PFSK-1 (cell line): ENCODE results near the gene OCIAD1.

Source experiments
- POLR2AphosphoS5 ChIP-seq: IDR thresholded peaks from 2 replicates; pipeline ENCODE4 v1.6.1; 2012; ENCODE audit warnings: low read depth, mild to moderate bottlenecking, control low read depth, low read length, moderate library complexity
- TF ChIP-seq, protein P1 (sequence below), 2 experiments: IDR thresholded peaks; 2 replicates each; pipeline versions ENCODE4 v1.6.1 to v1.8.0; 2011 to 2012; ENCODE audit warnings: low read depth in 2 of 2, low read length in 2 of 2, control low read depth in 1 of 2, inconsistent platforms in 1 of 2, mild to moderate bottlenecking in 1 of 2, moderate library complexity in 1 of 2; ENCODE audit not compliant: insufficient read depth in 1 of 2

DNA sequence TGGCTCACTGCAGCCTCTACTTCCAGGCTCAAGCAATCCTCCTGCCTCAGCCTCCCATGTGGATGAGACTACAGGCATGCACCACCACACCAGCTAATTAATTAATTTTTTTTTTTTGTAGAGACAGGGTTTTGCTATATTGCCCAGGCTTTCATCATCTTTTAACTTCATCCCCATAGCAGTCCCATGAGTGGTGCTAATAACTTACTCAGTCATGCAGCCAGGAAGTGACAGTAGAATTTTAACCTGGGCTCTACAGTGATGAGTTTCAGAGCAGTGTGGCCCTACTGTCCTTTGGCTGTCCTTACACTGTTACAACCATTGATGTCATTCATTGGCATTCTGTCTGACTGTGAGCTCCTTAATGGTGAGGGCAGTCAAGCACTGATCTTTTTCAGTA is 79.6 kb downstream of the OCIAD1 start:
- TF ChIP-seq, protein P1, sequence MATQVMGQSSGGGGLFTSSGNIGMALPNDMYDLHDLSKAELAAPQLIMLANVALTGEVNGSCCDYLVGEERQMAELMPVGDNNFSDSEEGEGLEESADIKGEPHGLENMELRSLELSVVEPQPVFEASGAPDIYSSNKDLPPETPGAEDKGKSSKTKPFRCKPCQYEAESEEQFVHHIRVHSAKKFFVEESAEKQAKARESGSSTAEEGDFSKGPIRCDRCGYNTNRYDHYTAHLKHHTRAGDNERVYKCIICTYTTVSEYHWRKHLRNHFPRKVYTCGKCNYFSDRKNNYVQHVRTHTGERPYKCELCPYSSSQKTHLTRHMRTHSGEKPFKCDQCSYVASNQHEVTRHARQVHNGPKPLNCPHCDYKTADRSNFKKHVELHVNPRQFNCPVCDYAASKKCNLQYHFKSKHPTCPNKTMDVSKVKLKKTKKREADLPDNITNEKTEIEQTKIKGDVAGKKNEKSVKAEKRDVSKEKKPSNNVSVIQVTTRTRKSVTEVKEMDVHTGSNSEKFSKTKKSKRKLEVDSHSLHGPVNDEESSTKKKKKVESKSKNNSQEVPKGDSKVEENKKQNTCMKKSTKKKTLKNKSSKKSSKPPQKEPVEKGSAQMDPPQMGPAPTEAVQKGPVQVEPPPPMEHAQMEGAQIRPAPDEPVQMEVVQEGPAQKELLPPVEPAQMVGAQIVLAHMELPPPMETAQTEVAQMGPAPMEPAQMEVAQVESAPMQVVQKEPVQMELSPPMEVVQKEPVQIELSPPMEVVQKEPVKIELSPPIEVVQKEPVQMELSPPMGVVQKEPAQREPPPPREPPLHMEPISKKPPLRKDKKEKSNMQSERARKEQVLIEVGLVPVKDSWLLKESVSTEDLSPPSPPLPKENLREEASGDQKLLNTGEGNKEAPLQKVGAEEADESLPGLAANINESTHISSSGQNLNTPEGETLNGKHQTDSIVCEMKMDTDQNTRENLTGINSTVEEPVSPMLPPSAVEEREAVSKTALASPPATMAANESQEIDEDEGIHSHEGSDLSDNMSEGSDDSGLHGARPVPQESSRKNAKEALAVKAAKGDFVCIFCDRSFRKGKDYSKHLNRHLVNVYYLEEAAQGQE (IDR thresholded peaks at IDR 0.05; ENCODE audit: insufficient read depth in 1 of 2, low read depth in 2 of 2, low read length in 2 of 2): no peak
- no peak for TF ChIP-seq POLR2AphosphoS5
